GM19463 (cell line): ENCODE measurements around the gene SPAG9.

ENCODE experiments used
- ATAC-seq: cut with Tn5 transposase; IDR thresholded peaks from one replicate; pipeline ENCODE4 v1.9.1; 2021; ENCODE audit warnings: mild to moderate bottlenecking, moderate library complexity; ENCODE audit not compliant: unreplicated experiment

The SPAG9 gene

GRCh38 chr17:50922721-50923405 lies 197.8 kb downstream of the SPAG9 start:
- no peak for ATAC-seq

GRCh38 chr17:50922107-50922506 lies 198.6 kb downstream of the SPAG9 start:
- ATAC-seq: no peak

GRCh38 chr17:50920891-50921586 lies 199.6 kb downstream of the SPAG9 start:
- ATAC-seq: no peak

GRCh38 chr17:50920041-50920410 lies 200.6 kb downstream of the SPAG9 start:
- no peak for ATAC-seq

GRCh38 chr17:50919321-50920040 lies 201.2 kb downstream of the SPAG9 start:
- peak; percentile 80 for ATAC-seq

- no peak for ATAC-seq
These were observed 201.8 kb downstream of the SPAG9 start for GRCh38 chr17:50918933-50919296.

GRCh38 chr17:50918071-50918932 lies 202.4 kb downstream of the SPAG9 start:
- ATAC-seq: no peak

- no peak for ATAC-seq
These were observed 203.3 kb downstream of the SPAG9 start for GRCh38 chr17:50917418-50917743.

GRCh38 chr17:50916708-50917417 lies 203.8 kb downstream of the SPAG9 start:
- no peak for ATAC-seq

- no peak for ATAC-seq
These were observed 204.5 kb downstream of the SPAG9 start for GRCh38 chr17:50916026-50916707.

- ATAC-seq: no peak
These were observed 206.1 kb downstream of the SPAG9 start for GRCh38 chr17:50914505-50915063.

GRCh38 chr17:50913120-50913519 lies 207.5 kb downstream of the SPAG9 start:
- ATAC-seq: no peak
